ENCODE measurements around the gene SPTSSA. TPM values are rescaled to one million over a fixed set of nuclear protein-coding genes. Genes with fewer than 3 reads are reported as not detected.
"Not testable (repeated sequence)": the region's sequence is repeated elsewhere in the genome, so short reads cannot be mapped to it uniquely, and the experiment has no call there.

The SPTSSA gene
- polyA plus RNA-seq (ENCODE audit: insufficient read length): 21.6 TPM

GRCh38 chr14:34462132-34462893 is at the start of gene SPTSSA:
SPTSSA (minus strand) TSS chr14:34462240; CDS start chr14:34462207, 33 bp downstream.
- DNase-seq (ENCODE audit: low read depth): peak; percentile 64

DNA sequence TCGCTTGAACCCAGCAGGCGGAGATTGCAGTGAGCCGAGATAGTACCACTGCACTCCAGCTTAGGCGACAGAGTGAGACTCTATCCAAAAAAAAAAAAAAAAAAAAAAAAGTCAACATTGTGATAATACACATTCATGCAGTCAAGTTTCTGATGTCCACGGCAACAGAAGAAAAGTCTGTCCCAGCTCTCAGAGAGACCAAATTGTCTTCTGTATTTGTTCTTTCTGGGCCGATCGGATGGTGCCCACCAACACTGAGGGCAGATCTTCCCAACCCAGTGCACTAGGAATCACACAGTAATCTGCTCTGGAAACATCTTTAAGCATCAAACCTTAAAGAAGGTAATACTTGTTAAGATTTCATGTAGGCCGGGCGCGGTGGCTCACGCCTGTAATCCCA is 45.8 kb upstream of the SPTSSA start:
- DNase-seq (ENCODE audit: low read depth): no peak

- no peak for DNase-seq (ENCODE audit: low read depth)
These were observed 45.4 kb upstream of the SPTSSA start for GRCh38 chr14:34507459-34507858.

- not testable (repeated sequence) for DNase-seq (ENCODE audit: low read depth)
These were observed 43.1 kb upstream of the SPTSSA start for GRCh38 chr14:34505124-34505491.

GRCh38 chr14:34504027-34504426 is 42.0 kb upstream of the SPTSSA start:
- not testable (repeated sequence) for DNase-seq (ENCODE audit: low read depth)

- no peak for DNase-seq (ENCODE audit: low read depth)
These were observed 40.6 kb upstream of the SPTSSA start for GRCh38 chr14:34502545-34503225.

GRCh38 chr14:34502001-34502400 is 40.0 kb upstream of the SPTSSA start:
- no peak for DNase-seq (ENCODE audit: low read depth)

GRCh38 chr14:34501004-34501580 is 39.1 kb upstream of the SPTSSA start:
- no peak for DNase-seq (ENCODE audit: low read depth)

GRCh38 chr14:34498684-34499412 is 36.8 kb upstream of the SPTSSA start:
- DNase-seq (ENCODE audit: low read depth): no peak

DNA sequence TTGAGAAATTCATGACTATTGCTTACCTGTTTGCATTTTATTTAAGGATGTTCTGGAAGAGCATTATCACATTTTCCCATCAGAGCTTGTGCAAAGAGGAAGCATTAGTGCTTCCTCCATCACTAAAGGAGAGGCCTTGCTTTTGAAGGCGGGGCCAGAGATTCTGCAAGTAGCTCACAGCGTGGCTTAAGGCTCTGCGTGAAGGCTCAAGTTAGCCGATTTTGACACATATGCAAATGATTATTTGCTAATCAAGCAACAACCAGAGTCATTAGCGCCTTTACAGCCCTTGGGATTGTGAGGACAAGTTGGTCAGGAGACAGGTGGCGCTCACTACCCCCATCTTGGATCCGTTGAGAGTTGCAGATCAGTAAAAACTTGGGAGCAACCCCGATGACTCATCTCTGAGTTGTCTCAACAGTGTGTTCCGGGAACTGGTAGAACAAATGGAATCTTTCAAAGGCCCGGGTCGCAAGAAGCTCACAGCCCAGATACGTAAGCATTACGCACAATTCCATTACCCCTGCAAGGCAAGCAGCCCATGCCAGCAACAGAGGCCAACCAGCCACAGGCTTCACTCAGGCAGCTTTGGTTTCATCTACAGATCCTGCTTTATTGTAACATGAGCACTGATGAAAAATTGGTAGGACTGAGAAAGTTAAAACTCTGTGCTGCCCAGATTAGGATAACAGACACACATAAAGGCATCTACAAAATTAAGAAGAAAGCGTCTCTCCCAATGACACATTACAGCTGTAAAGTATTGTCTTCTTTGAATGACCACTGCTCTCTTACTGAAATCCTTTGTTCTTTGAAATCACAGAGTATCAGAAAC is 34.9 kb upstream of the SPTSSA start:
- peak; percentile 75 for DNase-seq (ENCODE audit: low read depth)

DNA sequence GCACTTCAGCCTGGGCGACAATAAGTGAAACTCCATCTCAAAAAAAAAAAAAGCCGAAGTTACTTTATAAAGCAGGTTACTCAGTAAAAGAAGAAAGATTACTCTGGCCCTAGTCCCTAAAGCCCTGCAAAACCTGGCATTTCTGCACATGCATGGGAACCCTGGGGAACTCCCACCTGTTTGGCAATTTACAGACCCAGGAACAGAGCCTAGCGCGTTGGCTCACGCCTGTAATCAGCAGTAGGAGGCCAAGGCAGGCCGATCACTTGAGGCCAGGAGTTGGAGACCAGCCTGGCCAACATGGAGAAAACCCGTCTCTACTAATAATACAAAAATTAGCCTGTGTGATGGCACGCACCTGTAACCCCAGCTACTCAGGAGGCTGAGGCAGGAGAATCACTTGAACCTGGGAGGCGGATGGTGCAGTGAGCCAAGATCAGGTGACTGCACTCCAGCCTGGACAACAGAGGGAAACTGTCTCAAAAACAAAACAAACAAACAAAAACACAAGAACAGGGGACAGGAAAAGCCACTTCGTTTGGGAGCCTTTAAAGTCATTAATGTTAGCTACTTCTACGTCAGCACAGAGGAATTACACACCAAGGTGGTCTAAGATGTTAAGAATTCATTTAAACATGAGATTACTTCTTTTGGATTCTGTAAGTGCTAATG is 34.1 kb upstream of the SPTSSA start:
- no peak for DNase-seq (ENCODE audit: low read depth)

DNA sequence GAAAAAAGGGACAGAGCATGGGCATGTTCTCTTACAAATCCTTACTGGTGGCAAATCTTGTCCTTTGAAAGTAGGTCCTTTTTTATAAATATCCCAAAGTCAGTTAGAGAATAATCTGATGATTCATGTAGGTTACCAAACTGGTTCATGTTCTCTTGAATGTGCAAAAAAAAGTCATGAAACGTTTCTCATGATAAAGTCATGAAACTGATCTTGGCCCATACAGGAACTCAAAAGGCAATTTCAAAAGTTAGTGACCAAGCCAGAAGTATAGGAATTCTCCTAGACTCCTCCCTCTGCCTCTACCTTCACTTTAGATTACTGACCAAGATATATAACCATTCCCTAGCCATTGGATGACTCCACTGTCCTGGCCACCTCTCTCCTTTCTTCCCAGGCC is 27.3 kb upstream of the SPTSSA start:
- no peak for DNase-seq (ENCODE audit: low read depth)

DNA sequence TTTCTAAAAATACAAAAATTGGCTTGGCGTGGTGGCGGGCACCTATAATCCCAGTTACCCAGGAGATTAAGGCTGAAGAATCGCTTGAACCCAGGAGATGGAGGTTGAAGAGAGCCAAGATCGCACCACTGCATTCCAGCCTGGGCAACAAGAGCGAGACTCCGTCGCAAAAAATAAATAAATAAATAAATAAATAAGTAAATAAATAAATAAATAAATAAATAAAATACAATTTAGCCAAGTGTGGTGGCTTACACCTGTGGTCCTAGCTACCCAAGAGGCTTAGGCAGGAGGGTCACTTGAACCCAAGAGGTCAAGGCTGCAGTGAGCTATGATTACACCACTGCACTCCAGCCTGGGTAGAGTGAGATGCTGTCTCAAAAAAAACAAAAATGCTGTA is 26.5 kb upstream of the SPTSSA start:
- no peak for DNase-seq (ENCODE audit: low read depth)

- DNase-seq (ENCODE audit: low read depth): no peak
These were observed 22.7 kb upstream of the SPTSSA start for GRCh38 chr14:34484726-34485125.

DNA sequence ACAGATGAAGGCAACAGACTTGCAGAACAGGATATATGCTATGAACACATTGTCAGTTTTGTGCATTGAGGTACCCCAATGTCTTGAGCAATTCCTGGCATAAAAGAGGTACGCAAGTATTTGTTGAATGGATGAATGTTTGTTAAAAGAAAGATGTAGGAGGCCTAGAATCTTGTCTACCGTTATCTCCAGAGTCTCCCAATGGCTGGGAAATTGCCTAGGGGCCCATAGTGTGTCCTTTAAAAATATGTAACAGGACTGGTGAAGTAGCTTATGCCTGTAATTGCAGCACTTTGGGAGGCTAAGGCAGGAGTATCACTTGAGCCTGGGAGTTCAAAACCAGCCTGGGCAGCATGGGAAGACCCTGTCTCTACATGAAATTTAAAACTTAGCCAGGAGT is 20.4 kb upstream of the SPTSSA start:
- no peak for DNase-seq (ENCODE audit: low read depth)

- DNase-seq (ENCODE audit: low read depth): no peak
These were observed 17.7 kb upstream of the SPTSSA start for GRCh38 chr14:34479694-34480093.

- no peak for DNase-seq (ENCODE audit: low read depth)
These were observed 16.2 kb upstream of the SPTSSA start for GRCh38 chr14:34478261-34478660.

- not testable (repeated sequence) for DNase-seq (ENCODE audit: low read depth)
These were observed 14.0 kb upstream of the SPTSSA start for GRCh38 chr14:34476036-34476435.

GRCh38 chr14:34475163-34475562 is 13.1 kb upstream of the SPTSSA start:
- no peak for DNase-seq (ENCODE audit: low read depth)

- DNase-seq (ENCODE audit: low read depth): no peak
These were observed 12.2 kb upstream of the SPTSSA start for GRCh38 chr14:34474187-34474679.

Data from forelimb muscle (tissue), 1 donor.